ENCODE data around the gene SLC25A11.

Gene SLC25A11

GRCh38 chr17:4942760-4943508, 3.1 kb upstream of the SLC25A11 start:
- Histone ChIP-seq H3K27ac (ENCODE audit: low read depth, low read length) (peak overlapping the region; percentile 16), H3K9me3 (ENCODE audit: control insufficient read depth, insufficient read depth, low read length) (no peaks in the 10 kb centered on the region), H3K4me1 (ENCODE audit: control insufficient read depth, insufficient read depth, low read length) (peaks cover 19% of the 10 kb centered on the region; the same call in 1 of the 2 replicates), H3K36me3 (ENCODE audit: control insufficient read depth, insufficient read depth, low read length) (peaks cover 60% of the 10 kb centered on the region), H3K9ac (ENCODE audit: low read depth, low read length) (no peak overlapping the region), H3K27me3 (ENCODE audit: control insufficient read depth, insufficient read depth, low read length) (no peaks in the 10 kb centered on the region), H3K4me3 (ENCODE audit: low read depth, low read length) (no peak overlapping the region)

- peaks cover 70% of the 10 kb centered on the region for H3K36me3 ChIP-seq (ENCODE audit: control insufficient read depth, insufficient read depth, low read length)
- peak overlapping the region; percentile 89 for H3K4me3 ChIP-seq (ENCODE audit: low read depth, low read length)
- peak overlapping the region; percentile 99 for H3K27ac ChIP-seq (ENCODE audit: low read depth, low read length)
- H3K4me1 ChIP-seq (ENCODE audit: control insufficient read depth, insufficient read depth, low read length): peaks cover 14% of the 10 kb centered on the region; the same call in 1 of the 2 replicates
- peak overlapping the region; percentile 92 for H3K9ac ChIP-seq (ENCODE audit: low read depth, low read length)
- H3K9me3 ChIP-seq (ENCODE audit: control insufficient read depth, insufficient read depth, low read length): no peaks in the 10 kb centered on the region
- no peaks in the 10 kb centered on the region for H3K27me3 ChIP-seq (ENCODE audit: control insufficient read depth, insufficient read depth, low read length)
Observed at GRCh38 chr17:4941319-4941610, 1.4 kb upstream of the SLC25A11 start.

- Histone ChIP-seq H3K4me3 (ENCODE audit: low read depth, low read length) (peak overlapping the region; percentile 89), H3K9me3 (ENCODE audit: control insufficient read depth, insufficient read depth, low read length) (no peaks in the 10 kb centered on the region), H3K27ac (ENCODE audit: low read depth, low read length) (peak overlapping the region; percentile 99), H3K4me1 (ENCODE audit: control insufficient read depth, insufficient read depth, low read length) (peaks cover 11% of the 10 kb centered on the region; the same call in 1 of the 2 replicates), H3K27me3 (ENCODE audit: control insufficient read depth, insufficient read depth, low read length) (no peaks in the 10 kb centered on the region), H3K36me3 (ENCODE audit: control insufficient read depth, insufficient read depth, low read length) (peaks cover 70% of the 10 kb centered on the region), H3K9ac (ENCODE audit: low read depth, low read length) (peak overlapping the region; percentile 92)
Observed at GRCh38 chr17:4940555-4941318, 891 bp upstream of the SLC25A11 start.

- no peaks in the 10 kb centered on the region for H3K27me3 ChIP-seq (ENCODE audit: control insufficient read depth, insufficient read depth, low read length)
- no peaks in the 10 kb centered on the region for H3K9me3 ChIP-seq (ENCODE audit: control insufficient read depth, insufficient read depth, low read length)
- H3K4me1 ChIP-seq (ENCODE audit: control insufficient read depth, insufficient read depth, low read length): peaks cover 11% of the 10 kb centered on the region; the same call in 1 of the 2 replicates
- peak overlapping the region; percentile 99 for H3K27ac ChIP-seq (ENCODE audit: low read depth, low read length)
- peaks cover 58% of the 10 kb centered on the region for H3K36me3 ChIP-seq (ENCODE audit: control insufficient read depth, insufficient read depth, low read length)
- H3K4me3 ChIP-seq (ENCODE audit: low read depth, low read length): peak overlapping the region; percentile 89
- H3K9ac ChIP-seq (ENCODE audit: low read depth, low read length): peak overlapping the region; percentile 92
Observed at GRCh38 chr17:4939546-4939795, 375 bp downstream of the SLC25A11 start.

GRCh38 chr17:4938688-4939545, 929 bp downstream of the SLC25A11 start:
- Histone ChIP-seq H3K36me3 (ENCODE audit: control insufficient read depth, insufficient read depth, low read length) (peaks cover 52% of the 10 kb centered on the region), H3K27ac (ENCODE audit: low read depth, low read length) (peak overlapping the region; percentile 99), H3K4me3 (ENCODE audit: low read depth, low read length) (peak overlapping the region; percentile 89), H3K9me3 (ENCODE audit: control insufficient read depth, insufficient read depth, low read length) (no peaks in the 10 kb centered on the region), H3K27me3 (ENCODE audit: control insufficient read depth, insufficient read depth, low read length) (no peaks in the 10 kb centered on the region), H3K9ac (ENCODE audit: low read depth, low read length) (peak overlapping the region; percentile 92), H3K4me1 (ENCODE audit: control insufficient read depth, insufficient read depth, low read length) (peaks cover 11% of the 10 kb centered on the region; the same call in 1 of the 2 replicates)

- H3K4me3 ChIP-seq (ENCODE audit: low read depth, low read length): no peak overlapping the region
- H3K9ac ChIP-seq (ENCODE audit: low read depth, low read length): no peak overlapping the region
Observed at GRCh38 chr17:4938069-4938491, 1.8 kb downstream of the SLC25A11 start.

GRCh38 chr17:4937553-4937952, 2.3 kb downstream of the SLC25A11 start:
- Histone ChIP-seq H3K9ac (ENCODE audit: low read depth, low read length) (no peak overlapping the region), H3K27ac (ENCODE audit: low read depth, low read length) (no peak overlapping the region), H3K27me3 (ENCODE audit: control insufficient read depth, insufficient read depth, low read length) (no peaks in the 10 kb centered on the region), H3K36me3 (ENCODE audit: control insufficient read depth, insufficient read depth, low read length) (peaks cover 39% of the 10 kb centered on the region), H3K9me3 (ENCODE audit: control insufficient read depth, insufficient read depth, low read length) (no peaks in the 10 kb centered on the region), H3K4me3 (ENCODE audit: low read depth, low read length) (no peak overlapping the region), H3K4me1 (ENCODE audit: control insufficient read depth, insufficient read depth, low read length) (peaks cover 11% of the 10 kb centered on the region; the same call in 1 of the 2 replicates)

More at GRCh38 chr17:4938069-4938491, 1.8 kb downstream of the SLC25A11 start:
- Histone ChIP-seq H3K9me3 (ENCODE audit: control insufficient read depth, insufficient read depth, low read length) (no peaks in the 10 kb centered on the region), H3K36me3 (ENCODE audit: control insufficient read depth, insufficient read depth, low read length) (peaks cover 44% of the 10 kb centered on the region), H3K4me1 (ENCODE audit: control insufficient read depth, insufficient read depth, low read length) (peaks cover 11% of the 10 kb centered on the region; the same call in 1 of the 2 replicates), H3K27ac (ENCODE audit: low read depth, low read length) (no peak overlapping the region), H3K27me3 (ENCODE audit: control insufficient read depth, insufficient read depth, low read length) (no peaks in the 10 kb centered on the region)

GRCh38 chr17:4936436-4936835, 3.4 kb downstream of the SLC25A11 start:
- no peak overlapping the region for H3K4me3 ChIP-seq (ENCODE audit: low read depth, low read length)
- H3K9me3 ChIP-seq (ENCODE audit: control insufficient read depth, insufficient read depth, low read length): no peaks in the 10 kb centered on the region
- H3K9ac ChIP-seq (ENCODE audit: low read depth, low read length): no peak overlapping the region
- peaks cover 10% of the 10 kb centered on the region; the same call in 1 of the 2 replicates for H3K4me1 ChIP-seq (ENCODE audit: control insufficient read depth, insufficient read depth, low read length)
- peaks cover 31% of the 10 kb centered on the region for H3K36me3 ChIP-seq (ENCODE audit: control insufficient read depth, insufficient read depth, low read length)
- no peak overlapping the region for H3K27ac ChIP-seq (ENCODE audit: low read depth, low read length)
- no peaks in the 10 kb centered on the region for H3K27me3 ChIP-seq (ENCODE audit: control insufficient read depth, insufficient read depth, low read length)

GRCh38 chr17:4935650-4936049, 4.2 kb downstream of the SLC25A11 start:
- Histone ChIP-seq H3K36me3 (ENCODE audit: control insufficient read depth, insufficient read depth, low read length) (peaks cover 34% of the 10 kb centered on the region), H3K4me1 (ENCODE audit: control insufficient read depth, insufficient read depth, low read length) (0 out of 2 replicates have a peak, but pooled peaks cover 6% of the 10 kb centered on the region), H3K9ac (ENCODE audit: low read depth, low read length) (no peak overlapping the region), H3K27ac (ENCODE audit: low read depth, low read length) (no peak overlapping the region), H3K9me3 (ENCODE audit: control insufficient read depth, insufficient read depth, low read length) (no peaks in the 10 kb centered on the region), H3K4me3 (ENCODE audit: low read depth, low read length) (no peak overlapping the region), H3K27me3 (ENCODE audit: control insufficient read depth, insufficient read depth, low read length) (no peaks in the 10 kb centered on the region)

- peaks cover 34% of the 10 kb centered on the region for H3K36me3 ChIP-seq (ENCODE audit: control insufficient read depth, insufficient read depth, low read length)
- H3K27ac ChIP-seq (ENCODE audit: low read depth, low read length): peak overlapping the region; percentile 26
- no peak overlapping the region for H3K4me3 ChIP-seq (ENCODE audit: low read depth, low read length)
- H3K9ac ChIP-seq (ENCODE audit: low read depth, low read length): no peak overlapping the region
- no peaks in the 10 kb centered on the region for H3K27me3 ChIP-seq (ENCODE audit: control insufficient read depth, insufficient read depth, low read length)
- H3K9me3 ChIP-seq (ENCODE audit: control insufficient read depth, insufficient read depth, low read length): no peaks in the 10 kb centered on the region
- H3K4me1 ChIP-seq (ENCODE audit: control insufficient read depth, insufficient read depth, low read length): 0 out of 2 replicates have a peak, but pooled peaks cover 6% of the 10 kb centered on the region
Observed at GRCh38 chr17:4934173-4934979, 5.5 kb downstream of the SLC25A11 start.

Measured in HUES48 (cell line).